Kidney glomerular epithelial cell (primary cell): Measurements from ENCODE around the gene LHX6.

Experiments used
- DNase-seq: peaks from one replicate; lab custom pipeline; 2025; lab: John Stamatoyannopoulos, UW

LHX6 gene

GRCh38 chr9:122234022-122234748, 5.4 kb upstream of the LHX6 start:
- DNase-seq, result no peak

- no peak for DNase-seq
Measured at GRCh38 chr9:122232796-122233306, 4.1 kb upstream of the LHX6 start.

GRCh38 chr9:122229485-122229837, 704 bp upstream of the LHX6 start:
- DNase-seq, result no peak

- DNase-seq, result no peak
Measured at GRCh38 chr9:122228191-122228567, 578 bp downstream of the LHX6 start.

- no peak for DNase-seq
Measured at GRCh38 chr9:122227575-122227900, 1.2 kb downstream of the LHX6 start.

- no peak for DNase-seq
Measured at GRCh38 chr9:122226758-122227574, 1.8 kb downstream of the LHX6 start.

GRCh38 chr9:122226142-122226757, 2.5 kb downstream of the LHX6 start:
- DNase-seq, result no peak

- DNase-seq, result no peak
Measured at GRCh38 chr9:122225312-122226141, 3.2 kb downstream of the LHX6 start.

GRCh38 chr9:122223435-122223834, 5.3 kb downstream of the LHX6 start:
- DNase-seq, result no peak

GRCh38 chr9:122222791-122223190, 6.0 kb downstream of the LHX6 start:
- DNase-seq, result no peak

- no peak for DNase-seq
Measured at GRCh38 chr9:122221183-122221811, 7.5 kb downstream of the LHX6 start.

- no peak for DNase-seq
Measured at GRCh38 chr9:122220673-122221182, 8.0 kb downstream of the LHX6 start.

- DNase-seq, result no peak
Measured at GRCh38 chr9:122219856-122220672, 8.7 kb downstream of the LHX6 start.

- no peak for DNase-seq
Measured at GRCh38 chr9:122218935-122219855, 9.6 kb downstream of the LHX6 start.

- DNase-seq, result no peak
Measured at GRCh38 chr9:122218071-122218934, 10.5 kb downstream of the LHX6 start.

GRCh38 chr9:122217640-122218039, 11.1 kb downstream of the LHX6 start:
- no peak for DNase-seq

GRCh38 chr9:122216798-122217418, 11.8 kb downstream of the LHX6 start:
- DNase-seq, result no peak
